IMR-90 (cell line): ENCODE measurements around the gene SATB2. TPM values are rescaled to one million over a fixed set of nuclear protein-coding genes. Genes with fewer than 3 reads are reported as not detected.

Experiments
- ATAC-seq: fragments of 200-7000 bp; cut with Tn5 transposase; 2 replicates; pipeline ENCODE4 v1.9.1; 2020; ENCODE audit warnings: low read depth, mild to moderate bottlenecking, moderate library complexity
- BruUV-seq: library from RNA; stranded (reverse); fragments of 400-500 nt; replicated peaks from 2 replicates; lab custom pipeline; 2021; lab: Mats Ljungman, UMichigan
- CTCF ChIA-PET: fragments of 300-600 bp; formaldehyde crosslinking; extraction: SDS; loops from one replicate; lab custom pipeline; 2021; ENCODE audit warnings: antibody characterized with exemption; lab: Yijun Ruan, JAX
- POLR2A ChIA-PET: fragments of 300-600 bp; sonication (Branson Sonifier 250); formaldehyde crosslinking; loops from one replicate; lab custom pipeline; 2022; ENCODE audit warnings: antibody characterized with exemption; ENCODE audit not compliant: unreplicated experiment; lab: Charles Lee
- DNase-seq: peaks from one replicate; pipeline ENCODE4 v3.0.0; 2013
- H2AFZ ChIP-seq: replicated peaks from 2 replicates; pipeline ENCODE3; 2013; ENCODE audit warnings: low read length, mild to moderate bottlenecking; ENCODE audit not compliant: poor library complexity
- H2AK5ac ChIP-seq: 2 replicates; pipeline ENCODE4 v1.6.1; 2013; ENCODE audit warnings: low read depth, low read length, inconsistent platforms
- H2AK9ac ChIP-seq: replicated peaks from 2 replicates; pipeline ENCODE3; 2013; ENCODE audit warnings: mild to moderate bottlenecking, low read depth, low read length, moderate library complexity; ENCODE audit not compliant: poor library complexity
- H2BK120ac ChIP-seq: 2 replicates; pipeline ENCODE4 v1.6.1; 2013; ENCODE audit warnings: low read depth, low read length, inconsistent platforms
- H2BK15ac ChIP-seq: 3 replicates; pipeline ENCODE4 v1.6.1; 2013; ENCODE audit warnings: low read depth, low read length, inconsistent platforms
- H2BK20ac ChIP-seq: 2 replicates; pipeline ENCODE4 v1.6.1; 2013; ENCODE audit warnings: low read depth, mild to moderate bottlenecking, inconsistent platforms, low read length, moderate library complexity
- H2BK5ac ChIP-seq: 2 replicates; pipeline ENCODE4 v1.6.1; 2013; ENCODE audit warnings: mild to moderate bottlenecking, low read depth, low read length, inconsistent platforms; ENCODE audit not compliant: poor library complexity, severe bottlenecking
- H3K14ac ChIP-seq: replicated peaks from 2 replicates; pipeline ENCODE4 v1.6.1; 2013; ENCODE audit warnings: low read depth, low read length, inconsistent platforms
- H3K18ac ChIP-seq: 2 replicates; pipeline ENCODE4 v1.6.1; 2013; ENCODE audit warnings: low read depth, low read length, control low read depth
- H3K23ac ChIP-seq: 2 replicates; pipeline ENCODE4 v1.6.1; 2013; ENCODE audit warnings: low read depth, low read length, inconsistent platforms
- H3K27ac ChIP-seq: 2 replicates; pipeline ENCODE4 v1.5.1; 2013; ENCODE audit warnings: mild to moderate bottlenecking, control low read depth, low read length; ENCODE audit not compliant: insufficient read depth
- H3K27me3 ChIP-seq: 2 replicates; pipeline ENCODE4 v1.6.1; 2013; ENCODE audit warnings: low read length; ENCODE audit not compliant: control insufficient read depth, insufficient read depth
- H3K36me3 ChIP-seq: 2 replicates; pipeline ENCODE4 v1.6.1; 2013; ENCODE audit warnings: low read length, mixed read lengths; ENCODE audit not compliant: control insufficient read depth, insufficient read depth
- H3K4ac ChIP-seq: 2 replicates; pipeline ENCODE4 v1.6.1; 2013; ENCODE audit warnings: low read depth, low read length, inconsistent platforms
- H3K4me1 ChIP-seq: 2 replicates; pipeline ENCODE4 v1.6.1; 2013; ENCODE audit warnings: low read length, mixed read lengths; ENCODE audit not compliant: control insufficient read depth, insufficient read depth
- H3K4me2 ChIP-seq: 2 replicates; pipeline ENCODE4 v1.6.1; 2013; ENCODE audit warnings: low read depth, mild to moderate bottlenecking, control low read depth, low read length, moderate library complexity
- H3K4me3 ChIP-seq: 2 replicates; pipeline ENCODE4 v1.5.1; 2013; ENCODE audit warnings: low read depth, mild to moderate bottlenecking, control low read depth, low read length, moderate library complexity; ENCODE audit not compliant: insufficient read depth
- H3K56ac ChIP-seq: 2 replicates; pipeline ENCODE4 v1.6.1; 2013; ENCODE audit warnings: low read length, inconsistent platforms; ENCODE audit not compliant: insufficient read depth; ENCODE audit errors: extremely low read depth
- H3K79me1 ChIP-seq, 2 experiments: 2 replicates each; pipeline ENCODE4 v1.6.1; 2013; ENCODE audit warnings: low read length in 2 of 2, inconsistent platforms in 1 of 2, low read depth in 1 of 2
- H3K9ac ChIP-seq: 2 replicates; pipeline ENCODE4 v1.6.1; 2013; ENCODE audit warnings: low read depth, low read length, control low read depth
- H3K9me1 ChIP-seq: 2 replicates; pipeline ENCODE4 v1.6.1; 2013; ENCODE audit warnings: low read length, inconsistent platforms; ENCODE audit not compliant: insufficient read depth
- H3K9me3 ChIP-seq: 2 replicates; pipeline ENCODE4 v1.6.1; 2013; ENCODE audit warnings: low read length; ENCODE audit not compliant: control insufficient read depth, insufficient read depth
- H4K20me1 ChIP-seq: 2 replicates; pipeline ENCODE4 v1.6.1; 2013; ENCODE audit warnings: low read length, inconsistent platforms; ENCODE audit not compliant: insufficient read depth
- H4K5ac ChIP-seq: 2 replicates; pipeline ENCODE4 v1.6.1; 2013; ENCODE audit warnings: mild to moderate bottlenecking, low read depth, low read length, control low read depth
- H4K8ac ChIP-seq, 2 experiments: 2 replicates each; pipeline ENCODE4 v1.6.1; 2013; ENCODE audit warnings: low read depth in 2 of 2, low read length in 2 of 2, control low read depth in 1 of 2, inconsistent platforms in 1 of 2
- H4K91ac ChIP-seq: 2 replicates; pipeline ENCODE4 v1.6.1; 2013; ENCODE audit warnings: low read depth, low read length, inconsistent platforms; ENCODE audit not compliant: insufficient read depth
- BHLHE40 ChIP-seq: fragments of 150-350 bp; IDR thresholded peaks from 2 replicates; pipeline ENCODE4 v1.6.1; 2016; ENCODE audit warnings: mild to moderate bottlenecking, low read depth, low read length
- CEBPB ChIP-seq: IDR thresholded peaks from 2 replicates; pipeline ENCODE4 v1.6.1; 2012; ENCODE audit warnings: low read depth, low read length, improper control_type of control experiment
- FOS ChIP-seq: fragments of 150-350 bp; IDR thresholded peaks from 2 replicates; pipeline ENCODE4 v1.6.1; 2016; ENCODE audit warnings: low read depth, low read length
- MAFK ChIP-seq: IDR thresholded peaks from 2 replicates; pipeline ENCODE4 v1.6.1; 2012; ENCODE audit warnings: low read depth, low read length, improper control_type of control experiment
- MAZ ChIP-seq: IDR thresholded peaks from 2 replicates; pipeline ENCODE4 v1.6.1; 2012; ENCODE audit warnings: low read depth, mild to moderate bottlenecking, low read length, improper control_type of control experiment, moderate library complexity, borderline replicate concordance
- MXI1 ChIP-seq: IDR thresholded peaks from 2 replicates; pipeline ENCODE4 v1.6.1; 2012; ENCODE audit warnings: low read depth, mild to moderate bottlenecking, low read length, moderate library complexity, borderline replicate concordance
- NFE2L2 ChIP-seq: fragments of 150-350 bp; IDR thresholded peaks from 2 replicates; pipeline ENCODE4 v1.6.1; 2016; ENCODE audit warnings: low read depth, mild to moderate bottlenecking, low read length
- POLR2A ChIP-seq: IDR thresholded peaks from 2 replicates; pipeline ENCODE4 v1.6.1; 2012; ENCODE audit warnings: mild to moderate bottlenecking, low read depth, low read length
- RAD21 ChIP-seq: IDR thresholded peaks from 2 replicates; pipeline ENCODE4 v1.6.1; 2012; ENCODE audit warnings: low read length, improper control_type of control experiment
- RCOR1 ChIP-seq: IDR thresholded peaks from 2 replicates; pipeline ENCODE4 v1.6.1; 2012; ENCODE audit warnings: mild to moderate bottlenecking, low read length, improper control_type of control experiment; ENCODE audit not compliant: insufficient replicate concordance
- RFX5 ChIP-seq: IDR thresholded peaks from 2 replicates; pipeline ENCODE4 v1.8.0; 2012; ENCODE audit warnings: low read depth, mild to moderate bottlenecking, low read length, moderate library complexity
- SMC3 ChIP-seq: fragments of 150-350 bp; IDR thresholded peaks from 2 replicates; pipeline ENCODE4 v1.6.1; 2016; ENCODE audit warnings: low read depth, mild to moderate bottlenecking, antibody characterized with exemption, low read length, moderate library complexity
- USF2 ChIP-seq: fragments of 150-350 bp; IDR thresholded peaks from 2 replicates; pipeline ENCODE4 v1.6.1; 2017; ENCODE audit warnings: mild to moderate bottlenecking, antibody characterized with exemption, low read length, low read depth
- WGBS, 2 experiments: methylation state at CpG; one replicate each; pipeline versions ENCODE4 v1.1.5 to v1.1.7; 2013; ENCODE audit warnings: missing lambda C conversion rate in 2 of 2; ENCODE audit not compliant: insufficient read length in 1 of 2; ENCODE audit errors: extremely low coverage in 2 of 2; 5-methylcytosine and 5-hydroxymethylcytosine counted together
- dilution Hi-C: fragments of 300-500 bp; cut with HindIII; formaldehyde crosslinking; loops from one replicate; pipeline ENCODE4 v1.14.3; 2018; ENCODE audit warnings: low sequenced_read_pairs; ENCODE audit not compliant: unreplicated experiment
- in situ Hi-C: fragments of 300-500 bp; cut with MboI; formaldehyde crosslinking; loops from 3 replicates; pipeline ENCODE4 v1.14.3; 2019; ENCODE audit warnings: low sequenced_read_pairs, inconsistent platforms, mixed read lengths
- intact Hi-C: fragments of 100-400 bp; cut with micrococcal nuclease; formaldehyde crosslinking; loops from 2 replicates; pipeline ENCODE4 v1.10.0; 2022
- polyA plus RNA-seq, 3 experiments: library from polyadenylated mRNA; depleted of rRNA; stranded (reverse); fragments of >200 nt; gene quantifications; 2 replicates each; pipeline ENCODE4 v1.2.3, GENCODE V29; 2012; ENCODE audit warnings: low replicate concordance in 1 of 3
- total RNA-seq: library from RNA; depleted of rRNA; stranded (reverse); fragments of >200 nt; gene quantifications from 2 replicates; pipeline ENCODE4 v1.2.3, GENCODE V29; 2012
- TF ChIP-seq, protein P1 (sequence below): conservative IDR thresholded peaks from 2 replicates; pipeline ENCODE4 v1.5.1; 2012; ENCODE audit warnings: mild to moderate bottlenecking, low read depth, low read length, improper control_type of control experiment

Gene SATB2
- total and polyA plus RNA-seq, 2 of the 4 experiments (the other 2 are of a cell fraction), result 6.2 to 8.4 TPM

- CTCF ChIA-PET, result no interaction called here
- Histone ChIP-seq H4K8ac (no peak overlapping the region), H3K14ac (no peak overlapping the region), H3K23ac (no peak overlapping the region), H2BK120ac (no peak overlapping the region), H3K9me1 (0 out of 2 replicates have a peak, but pooled peaks cover 4% of the 10 kb centered on the region), H2AFZ (no peak overlapping the region), H3K9ac (no peak overlapping the region), H2AK9ac (no peak overlapping the region), H3K36me3 (no peaks in the 10 kb centered on the region; the same call in 1 of the 2 replicates), H3K4me1 (no peaks in the 10 kb centered on the region), H3K56ac (no peak overlapping the region), H3K18ac (no peak overlapping the region), H4K20me1 (no peaks in the 10 kb centered on the region), H3K27ac (no peak overlapping the region), H3K4me2 (no peak overlapping the region), H4K5ac (no peak overlapping the region), H4K91ac (no peak overlapping the region), H2BK5ac (no peak overlapping the region), H3K27me3 (no peaks in the 10 kb centered on the region), H3K79me1 (peaks cover 0 to 4% of the 10 kb centered on the region in 2 experiments; a peak in 1 of 4 replicates), H2BK20ac (no peak overlapping the region), H2AK5ac (no peak overlapping the region), H3K4me3 (no peak overlapping the region), H3K4ac (no peak overlapping the region), H2BK15ac (no peak overlapping the region), H3K9me3 (no peaks in the 10 kb centered on the region)
- no peak for ATAC-seq
- WGBS, 2 experiments, result no CpG with 5 or more reads among the region's 3 CpGs
- intact Hi-C loops, result no loop called here
- TF ChIP-seq FOS (no peak), RFX5 (no peak), BHLHE40 (no peak), MAFK (no peak), CEBPB (no peak), POLR2A (no peak), MAZ (no peak), RCOR1 (no peak), NFE2L2 (no peak), USF2 (no peak), MXI1 (no peak), RAD21 (no peak), SMC3 (no peak)
- TF ChIP-seq, protein P1, sequence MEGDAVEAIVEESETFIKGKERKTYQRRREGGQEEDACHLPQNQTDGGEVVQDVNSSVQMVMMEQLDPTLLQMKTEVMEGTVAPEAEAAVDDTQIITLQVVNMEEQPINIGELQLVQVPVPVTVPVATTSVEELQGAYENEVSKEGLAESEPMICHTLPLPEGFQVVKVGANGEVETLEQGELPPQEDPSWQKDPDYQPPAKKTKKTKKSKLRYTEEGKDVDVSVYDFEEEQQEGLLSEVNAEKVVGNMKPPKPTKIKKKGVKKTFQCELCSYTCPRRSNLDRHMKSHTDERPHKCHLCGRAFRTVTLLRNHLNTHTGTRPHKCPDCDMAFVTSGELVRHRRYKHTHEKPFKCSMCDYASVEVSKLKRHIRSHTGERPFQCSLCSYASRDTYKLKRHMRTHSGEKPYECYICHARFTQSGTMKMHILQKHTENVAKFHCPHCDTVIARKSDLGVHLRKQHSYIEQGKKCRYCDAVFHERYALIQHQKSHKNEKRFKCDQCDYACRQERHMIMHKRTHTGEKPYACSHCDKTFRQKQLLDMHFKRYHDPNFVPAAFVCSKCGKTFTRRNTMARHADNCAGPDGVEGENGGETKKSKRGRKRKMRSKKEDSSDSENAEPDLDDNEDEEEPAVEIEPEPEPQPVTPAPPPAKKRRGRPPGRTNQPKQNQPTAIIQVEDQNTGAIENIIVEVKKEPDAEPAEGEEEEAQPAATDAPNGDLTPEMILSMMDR, result no peak
- POLR2A ChIA-PET, result no interaction called here
- in situ Hi-C loops, result no loop called here
- BruUV-seq, result no TSS peak
- DNase-seq, result no peak
- dilution Hi-C loops, result no loop called here
Observed at GRCh38 chr2:199282309-199282708, 175.4 kb downstream of the SATB2 start.
